ENCODE data around the gene FBXO42.
"Not testable (repeated sequence)": the region's sequence is repeated elsewhere in the genome, so short reads cannot be mapped to it uniquely, and the experiment has no call there.

Gene FBXO42

GRCh38 chr1:16258591-16259135, 93.6 kb downstream of the FBXO42 start:
- DNase-seq: no peak

DNA sequence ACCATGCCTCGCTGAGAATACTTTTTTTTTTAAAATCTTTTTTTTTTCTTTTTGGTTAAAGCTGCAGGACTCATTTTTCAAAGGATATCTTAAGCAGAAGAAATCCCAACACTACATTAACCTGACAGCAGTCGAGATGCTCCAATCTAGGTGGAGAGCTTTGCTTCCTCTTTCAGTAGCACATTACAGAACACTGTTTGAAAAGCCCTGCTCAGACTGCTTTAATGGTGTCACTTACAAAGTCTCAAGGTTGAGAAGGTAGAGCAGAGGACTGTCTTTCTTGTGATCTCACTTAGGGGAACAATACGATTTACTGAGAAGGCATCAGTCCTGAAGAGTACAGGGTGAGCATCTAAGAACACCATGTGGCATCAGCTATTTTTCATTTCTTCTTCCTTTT, 94.3 kb downstream of the FBXO42 start:
- DNase-seq: no peak

DNA sequence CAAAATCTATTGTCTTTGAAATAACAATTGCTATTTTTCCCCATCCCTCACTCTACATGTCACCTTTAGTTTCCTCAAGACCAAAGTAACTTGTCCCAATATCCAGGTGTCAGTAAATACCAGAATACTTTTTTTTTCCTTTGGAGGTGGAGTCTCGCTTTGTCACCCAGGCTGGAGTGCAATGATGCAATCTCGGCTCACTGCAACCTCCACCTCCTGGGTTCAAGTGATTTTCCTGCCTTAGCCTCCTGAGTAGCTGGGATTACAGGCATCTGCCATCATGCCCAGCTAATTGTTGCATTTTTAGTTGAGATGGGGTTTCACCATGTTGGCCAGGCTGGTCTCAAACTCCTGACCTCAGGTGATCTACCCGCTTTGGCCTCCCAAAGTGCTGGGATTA, 94.7 kb downstream of the FBXO42 start:
- DNase-seq: not testable (repeated sequence)

GRCh38 chr1:16256478-16256877, 95.8 kb downstream of the FBXO42 start:
- no peak for DNase-seq

GRCh38 chr1:16254263-16254928, 97.9 kb downstream of the FBXO42 start:
- no peak for DNase-seq

- DNase-seq: no peak
Observed at GRCh38 chr1:16253332-16253922, 98.9 kb downstream of the FBXO42 start.

DNA sequence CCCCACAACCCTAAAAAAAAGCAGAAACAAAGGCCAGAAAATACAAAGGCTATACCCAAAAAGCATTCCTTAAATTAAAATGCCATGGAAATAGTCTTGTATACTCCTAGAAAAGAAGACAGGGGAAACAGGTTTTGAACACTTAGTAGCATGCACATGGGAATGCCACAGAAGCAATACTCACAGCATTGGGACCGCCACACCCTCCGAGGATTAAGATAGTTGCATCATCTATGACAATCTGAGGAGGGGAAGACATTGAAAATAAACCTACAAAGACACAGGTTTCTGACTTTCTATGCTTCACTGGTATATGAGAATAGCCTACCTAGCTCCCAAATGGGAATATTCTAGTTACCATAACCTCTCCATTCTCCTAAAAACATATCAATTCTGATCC, 99.4 kb downstream of the FBXO42 start:
- no peak for DNase-seq

DNA sequence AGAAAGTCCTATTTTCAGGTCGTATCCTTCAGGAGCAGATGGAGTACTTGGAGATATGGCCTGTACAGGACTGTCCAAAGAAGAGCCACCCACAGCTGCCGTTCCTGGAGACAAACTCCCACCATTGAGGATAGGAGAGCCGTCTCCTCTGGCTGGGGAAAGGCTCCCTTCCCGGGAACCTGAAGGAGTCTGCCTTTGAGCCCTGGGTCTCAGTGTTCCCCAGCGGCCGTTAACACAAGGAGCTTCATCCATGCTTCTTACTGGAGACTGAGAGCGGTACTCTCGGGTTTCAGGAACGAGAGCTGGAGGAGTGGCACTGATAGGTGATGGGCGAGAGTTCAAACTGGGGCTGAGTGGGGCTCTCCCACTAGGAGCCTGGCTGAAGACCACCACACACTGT, 100.9 kb downstream of the FBXO42 start:
- DNase-seq: no peak

GRCh38 chr1:16250524-16251251, 101.6 kb downstream of the FBXO42 start:
- DNase-seq: no peak

- DNase-seq: no peak
Observed at GRCh38 chr1:16249596-16250241, 102.6 kb downstream of the FBXO42 start.

DNA sequence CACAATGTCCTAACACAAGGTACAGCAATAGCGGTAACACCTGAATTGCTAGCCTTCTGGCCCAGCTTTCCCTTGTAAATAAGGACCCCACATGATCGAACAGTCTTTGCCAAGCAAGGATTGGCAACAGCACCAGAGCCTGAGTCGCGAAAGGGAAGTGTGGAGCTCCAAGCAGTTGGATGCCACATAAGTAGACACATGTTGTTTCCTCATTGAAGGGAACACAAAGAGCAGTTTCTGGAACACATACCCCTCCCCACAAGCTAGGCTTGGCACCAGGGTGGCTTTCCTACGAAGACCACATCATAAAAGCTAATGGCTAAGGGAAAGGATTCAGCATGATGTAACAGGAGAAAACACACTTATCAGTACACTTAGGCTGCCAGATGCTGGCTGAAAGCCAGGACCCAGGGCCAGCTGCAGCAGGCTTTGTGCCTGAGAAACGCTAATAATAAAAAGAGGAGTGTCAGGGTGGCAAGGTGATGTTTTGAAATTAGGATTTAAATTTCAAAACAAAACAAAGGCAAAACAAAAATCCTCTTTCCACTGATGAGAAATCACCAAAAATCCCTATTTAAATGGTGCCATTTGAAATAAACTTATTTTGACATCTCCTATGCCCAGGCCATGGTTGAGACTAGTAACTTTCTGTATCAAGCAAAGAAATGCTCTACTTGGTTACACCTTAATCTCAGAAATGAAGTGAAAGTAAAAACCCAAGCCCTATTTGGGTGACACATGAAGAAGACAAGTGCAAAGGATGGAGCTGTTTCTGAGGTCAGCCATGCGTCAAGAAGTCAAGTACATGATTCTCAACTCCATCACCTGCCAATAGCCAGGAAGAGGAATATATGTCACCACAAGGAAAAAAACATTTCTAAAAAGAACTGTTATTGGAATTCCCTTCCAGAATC, 103.4 kb downstream of the FBXO42 start:
- DNase-seq: peak; percentile 67

DNA sequence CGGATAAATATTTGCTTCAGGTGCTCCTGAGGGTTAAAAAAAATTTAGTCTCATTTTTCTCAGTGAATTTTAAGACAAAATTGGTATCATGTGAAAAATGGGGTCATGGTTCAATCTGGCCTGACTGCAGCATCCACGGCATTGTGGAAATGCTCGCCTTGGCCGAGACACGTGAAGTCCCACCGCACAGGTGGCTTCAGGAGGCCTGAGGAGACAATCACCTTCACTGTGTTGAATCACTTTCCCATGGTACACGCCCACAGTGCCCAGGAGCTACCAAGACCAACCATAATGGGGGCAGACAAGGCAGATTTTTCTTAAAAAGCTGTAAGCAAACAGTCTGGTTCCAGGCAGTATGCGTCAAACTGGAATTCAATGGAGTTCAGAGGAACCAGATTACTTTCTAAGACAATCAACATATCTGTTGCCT, 104.3 kb downstream of the FBXO42 start:
- DNase-seq: no peak

DNA sequence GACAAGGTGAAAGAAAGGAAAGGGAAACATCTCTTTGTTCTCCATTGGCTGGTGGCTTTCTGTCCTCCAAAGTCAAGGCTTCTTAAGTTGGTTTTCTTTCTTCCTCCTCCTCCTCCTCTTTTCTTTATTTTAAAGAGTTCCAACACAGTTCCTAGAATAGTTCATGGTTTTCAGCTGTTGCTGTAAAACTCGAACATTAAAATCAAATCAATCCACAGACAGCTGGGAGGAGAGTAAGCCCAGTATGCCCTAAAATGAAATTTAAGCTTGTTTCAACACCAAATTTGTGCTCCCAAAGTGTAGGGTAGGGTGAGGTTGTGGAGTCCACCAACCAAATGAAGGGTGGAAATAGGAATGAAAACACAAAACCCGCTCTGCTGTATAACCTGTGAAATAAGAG, 104.8 kb downstream of the FBXO42 start:
- no peak for DNase-seq

GRCh38 chr1:16246961-16247360, 105.3 kb downstream of the FBXO42 start:
- DNase-seq: no peak

- DNase-seq: not testable (repeated sequence)
Observed at GRCh38 chr1:16246239-16246638, 106.0 kb downstream of the FBXO42 start.

GRCh38 chr1:16245476-16246196, 106.6 kb downstream of the FBXO42 start:
- DNase-seq: no peak

- DNase-seq: no peak
Observed at GRCh38 chr1:16244650-16245285, 107.5 kb downstream of the FBXO42 start.

GRCh38 chr1:16243936-16244649, 108.2 kb downstream of the FBXO42 start:
- peak; percentile 95 for DNase-seq

GRCh38 chr1:16243215-16243610, 109.1 kb downstream of the FBXO42 start:
- DNase-seq: peak; percentile 44

DNA sequence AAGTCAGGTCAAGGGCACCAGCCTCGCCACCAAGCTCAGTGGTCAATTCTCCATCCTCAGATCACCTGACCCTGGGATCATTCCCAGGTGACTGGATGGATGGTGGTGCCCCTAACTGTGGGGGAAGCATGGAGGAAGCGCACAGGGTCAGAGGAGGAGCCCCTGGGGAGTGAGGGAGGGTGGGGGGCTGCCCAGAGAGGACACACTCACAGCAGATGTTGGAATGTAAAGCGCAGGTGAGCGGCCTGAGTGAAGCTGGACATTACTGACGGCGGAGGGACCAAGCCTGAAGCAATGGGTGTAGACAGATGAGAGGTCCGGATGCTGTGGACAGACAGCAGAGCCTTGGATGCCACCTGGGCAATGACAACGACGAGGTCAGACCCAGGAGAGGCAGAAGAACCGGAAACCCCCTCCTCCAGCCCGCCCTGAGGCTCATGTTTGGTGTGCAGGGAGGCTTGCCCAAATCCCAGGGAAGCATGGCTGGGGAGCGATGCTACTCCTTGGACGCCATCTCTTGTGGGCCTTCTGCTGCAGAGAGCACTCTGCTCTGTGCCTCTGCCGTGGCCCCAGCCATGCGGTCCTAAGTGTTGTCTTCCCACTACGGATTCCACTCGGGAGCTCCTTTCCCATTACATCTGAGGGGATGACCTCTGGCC, 109.6 kb downstream of the FBXO42 start:
- DNase-seq: no peak

Data from NCI-H82 (cell line).